ENCODE data around the gene C2.
A peak's percentile ranks its signal among the peaks of the same experiment; 100 is the strongest.

The C2 gene

DNA sequence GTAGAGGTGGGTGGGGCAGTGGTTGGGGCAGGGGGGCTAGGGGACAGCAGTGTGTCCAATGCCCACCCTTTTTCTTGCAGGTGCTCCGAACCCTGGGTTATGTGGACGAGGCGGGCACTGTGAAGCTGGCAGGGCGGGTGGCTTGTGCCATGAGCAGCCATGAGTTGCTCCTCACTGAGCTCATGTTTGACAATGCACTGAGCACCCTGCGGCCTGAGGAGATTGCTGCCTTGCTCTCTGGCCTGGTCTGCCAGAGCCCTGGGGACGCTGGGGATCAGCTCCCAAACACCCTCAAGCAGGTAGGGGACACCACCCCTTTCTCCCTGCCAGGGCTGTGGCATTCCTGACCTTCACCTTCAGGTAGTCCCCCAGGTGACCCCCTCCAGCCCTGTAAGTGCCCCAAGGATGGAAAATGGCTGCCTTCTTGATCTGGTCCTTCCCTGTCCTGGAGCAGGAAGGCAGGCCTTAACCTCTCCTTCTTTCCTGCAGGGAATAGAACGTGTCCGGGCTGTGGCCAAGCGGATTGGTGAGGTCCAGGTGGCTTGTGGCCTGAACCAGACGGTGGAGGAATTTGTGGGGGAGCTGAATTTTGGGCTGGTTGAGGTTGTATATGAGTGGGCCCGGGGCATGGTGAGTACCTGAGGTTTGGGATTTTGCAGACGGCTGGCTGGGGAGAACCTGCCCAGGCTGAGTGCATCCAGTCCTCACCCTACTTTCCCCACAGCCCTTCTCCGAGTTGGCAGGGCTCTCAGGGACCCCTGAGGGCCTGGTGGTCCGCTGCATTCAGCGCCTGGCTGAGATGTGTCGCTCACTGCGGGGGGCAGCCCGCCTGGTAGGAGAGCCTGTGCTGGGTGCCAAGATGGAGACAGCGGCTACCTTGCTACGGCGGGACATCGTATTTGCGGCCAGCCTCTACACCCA lies 41.5 kb downstream of the C2 start:
- no peak overlapping the region for H3K4me3 ChIP-seq (ENCODE audit: low read depth, low read length)
- TF ChIP-seq, protein P1, sequence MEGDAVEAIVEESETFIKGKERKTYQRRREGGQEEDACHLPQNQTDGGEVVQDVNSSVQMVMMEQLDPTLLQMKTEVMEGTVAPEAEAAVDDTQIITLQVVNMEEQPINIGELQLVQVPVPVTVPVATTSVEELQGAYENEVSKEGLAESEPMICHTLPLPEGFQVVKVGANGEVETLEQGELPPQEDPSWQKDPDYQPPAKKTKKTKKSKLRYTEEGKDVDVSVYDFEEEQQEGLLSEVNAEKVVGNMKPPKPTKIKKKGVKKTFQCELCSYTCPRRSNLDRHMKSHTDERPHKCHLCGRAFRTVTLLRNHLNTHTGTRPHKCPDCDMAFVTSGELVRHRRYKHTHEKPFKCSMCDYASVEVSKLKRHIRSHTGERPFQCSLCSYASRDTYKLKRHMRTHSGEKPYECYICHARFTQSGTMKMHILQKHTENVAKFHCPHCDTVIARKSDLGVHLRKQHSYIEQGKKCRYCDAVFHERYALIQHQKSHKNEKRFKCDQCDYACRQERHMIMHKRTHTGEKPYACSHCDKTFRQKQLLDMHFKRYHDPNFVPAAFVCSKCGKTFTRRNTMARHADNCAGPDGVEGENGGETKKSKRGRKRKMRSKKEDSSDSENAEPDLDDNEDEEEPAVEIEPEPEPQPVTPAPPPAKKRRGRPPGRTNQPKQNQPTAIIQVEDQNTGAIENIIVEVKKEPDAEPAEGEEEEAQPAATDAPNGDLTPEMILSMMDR (IDR thresholded peaks at IDR 0.05; ENCODE audit: low read depth, low read length, missing control alignments), result no peak
- no peak for DNase-seq (ENCODE audit: low read depth)

DNA sequence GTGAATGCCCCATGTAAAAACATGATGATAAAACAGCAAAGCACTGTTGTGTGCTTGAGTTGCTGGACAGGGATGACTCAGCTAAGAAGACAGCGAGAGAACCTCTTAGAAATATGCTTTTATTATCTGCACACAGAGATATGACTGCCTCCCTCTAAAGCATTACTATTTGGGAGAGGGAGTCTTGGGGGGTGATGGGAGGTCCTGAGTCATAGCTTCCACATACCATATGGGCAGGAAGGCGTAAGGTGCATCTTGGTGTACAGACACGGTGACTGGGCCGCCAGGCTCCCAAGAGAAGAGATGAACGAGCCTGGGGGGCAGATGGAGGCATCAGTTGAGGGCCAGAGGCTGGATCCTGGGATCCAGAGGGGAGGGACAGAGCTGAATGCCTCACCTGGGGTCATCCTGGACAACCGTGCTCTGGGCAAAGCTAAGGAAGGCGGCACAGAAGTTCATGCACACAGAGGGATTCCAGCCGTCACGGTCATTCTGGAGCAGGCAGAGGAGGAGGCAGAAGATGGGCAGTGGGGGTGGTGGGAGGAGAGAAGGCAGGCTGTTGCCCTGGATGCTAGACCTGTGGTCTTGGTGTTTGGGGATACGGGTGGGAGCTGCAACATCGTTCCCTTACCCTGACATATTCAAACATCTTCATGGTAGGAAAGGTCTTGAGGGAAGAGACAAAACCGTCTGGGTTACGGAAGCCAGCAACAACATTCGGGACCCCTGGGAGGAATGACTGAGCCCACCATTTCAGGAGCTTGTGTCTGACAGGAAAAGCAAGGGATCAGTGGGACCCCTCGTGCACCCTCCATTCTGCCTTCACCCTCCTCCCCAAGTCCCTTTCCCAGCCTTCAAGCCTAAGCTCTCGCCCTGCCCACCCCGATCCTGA lies 42.4 kb downstream of the C2 start:
- DNase-seq (ENCODE audit: low read depth), result no peak
- TF ChIP-seq, protein P1 (IDR thresholded peaks at IDR 0.05; ENCODE audit: low read depth, low read length, missing control alignments), result no peak
- H3K4me3 ChIP-seq (ENCODE audit: low read depth, low read length), result no peak overlapping the region

DNA sequence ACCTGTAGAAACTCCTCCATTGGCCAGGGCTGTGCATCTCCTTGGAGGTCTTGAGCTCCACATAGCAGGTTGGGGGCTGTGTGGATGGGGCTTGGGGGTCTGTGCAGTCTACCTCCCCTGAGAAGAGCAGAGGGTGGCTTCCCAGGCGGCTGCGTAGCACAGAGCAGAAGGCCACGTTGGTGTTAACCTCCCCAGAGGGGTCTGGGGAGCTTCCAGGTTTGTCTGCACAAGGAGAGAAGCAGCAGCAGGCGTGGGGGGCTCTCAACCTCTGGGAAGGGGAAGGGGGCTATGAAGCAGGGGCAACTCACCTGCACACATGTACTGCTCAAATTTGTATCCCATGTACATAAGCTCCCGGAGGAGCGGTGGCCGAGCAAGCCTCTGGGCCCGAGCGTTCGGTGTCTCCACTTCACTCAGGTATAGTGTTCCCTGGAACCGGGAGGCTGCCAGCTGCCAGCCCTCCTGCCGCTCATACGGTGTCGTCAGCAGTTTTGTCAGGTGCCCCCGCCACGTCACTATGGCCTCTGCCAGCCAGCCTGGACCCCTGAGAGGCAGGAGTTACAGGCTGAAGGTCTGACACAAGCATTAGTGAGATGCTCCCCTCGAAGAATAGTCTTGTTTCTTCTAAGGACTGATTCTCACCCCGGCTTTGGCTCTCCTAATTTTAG lies 43.2 kb downstream of the C2 start:
- TF ChIP-seq, protein P1 (IDR thresholded peaks at IDR 0.05; ENCODE audit: low read depth, low read length, missing control alignments), result no peak
- H3K4me3 ChIP-seq (ENCODE audit: low read depth, low read length), result peak overlapping the region; percentile 96
- no peak for DNase-seq (ENCODE audit: low read depth)

DNA sequence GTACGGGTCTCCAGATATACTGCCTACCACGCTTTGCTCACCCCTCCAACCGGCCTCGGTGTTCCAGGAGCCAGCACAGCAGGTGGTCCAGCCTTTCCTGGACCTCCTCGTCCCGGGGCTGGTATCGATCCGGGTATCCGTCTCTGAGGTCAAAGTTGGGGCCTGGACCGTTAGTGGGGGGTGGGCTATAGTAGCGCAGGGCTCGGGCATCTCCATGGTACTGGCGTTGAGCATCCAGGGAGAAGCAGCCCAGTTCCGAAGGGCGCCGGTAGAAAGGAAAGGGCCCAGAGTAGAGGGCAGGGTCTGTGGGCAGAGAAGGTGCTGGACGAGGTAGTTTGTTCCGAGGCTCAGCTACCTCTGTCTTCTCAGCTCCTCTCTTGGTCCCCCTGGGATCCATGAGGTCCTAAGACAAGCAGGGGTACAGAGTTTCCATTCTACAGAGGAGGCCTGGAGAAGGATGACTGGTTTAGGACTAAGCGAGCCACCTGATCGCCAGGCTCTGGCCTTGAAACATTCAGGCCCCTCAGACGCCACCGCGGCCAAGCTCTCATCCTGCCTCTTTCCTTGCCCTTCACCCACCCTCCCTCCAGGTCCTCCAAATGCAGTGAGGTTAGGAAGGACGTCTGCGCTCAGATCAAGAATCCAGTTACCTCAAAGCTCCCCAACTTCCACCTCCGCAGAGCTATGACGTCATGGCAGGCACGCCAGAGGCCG lies 43.9 kb downstream of the C2 start:
- TF ChIP-seq, protein P1 (IDR thresholded peaks at IDR 0.05; ENCODE audit: low read depth, low read length, missing control alignments), result no peak
- DNase-seq (ENCODE audit: low read depth), result no peak
- H3K4me3 ChIP-seq (ENCODE audit: low read depth, low read length), result peak overlapping the region; percentile 96

DNA sequence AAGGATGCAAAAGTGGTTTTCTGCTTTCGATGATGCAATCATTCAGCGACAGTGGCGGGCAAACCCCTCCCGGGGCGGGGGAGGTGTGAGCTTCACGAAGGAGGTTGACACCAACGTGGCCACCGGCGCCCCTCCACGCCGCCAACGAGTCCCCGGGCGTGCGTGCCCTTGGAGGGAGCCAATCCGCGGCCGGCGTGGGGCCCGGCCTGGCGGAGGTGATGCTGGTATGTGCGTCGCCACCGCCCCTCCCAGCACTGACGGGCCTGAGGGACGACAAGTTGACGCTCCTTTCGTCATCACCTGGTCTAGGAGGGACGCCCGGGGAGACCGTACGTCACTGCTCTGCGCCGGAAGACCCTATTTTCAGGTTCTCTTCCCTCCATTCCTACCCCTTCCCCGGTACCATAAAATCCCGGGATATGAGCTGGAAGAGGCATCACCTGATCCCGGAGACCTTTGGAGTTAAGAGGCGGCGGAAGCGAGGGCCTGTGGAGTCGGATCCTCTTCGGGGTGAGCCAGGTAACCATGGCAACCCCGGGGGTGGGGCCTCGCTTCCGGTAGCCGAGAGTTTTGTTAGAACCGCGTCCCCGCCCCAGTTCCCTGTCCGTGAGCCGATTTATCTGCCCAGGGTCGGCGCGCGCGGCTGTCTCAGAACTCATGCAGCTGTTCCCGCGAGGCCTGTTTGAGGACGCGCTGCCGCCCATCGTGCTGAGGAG lies 44.6 kb downstream of the C2 start, which contains the start of gene DXO:
TSS of gene DXO (minus strand) at position 146 of the 716 bp plus-strand sequence. CDS start 463 bp downstream, outside the sequence.
- peak; percentile 96 for DNase-seq (ENCODE audit: low read depth)

More for the DNA sequence above, 44.6 kb downstream of the C2 start, which contains the start of gene DXO:
- TF ChIP-seq, protein P1 (IDR thresholded peaks at IDR 0.05; ENCODE audit: low read depth, low read length, missing control alignments), result no peak
- H3K4me3 ChIP-seq (ENCODE audit: low read depth, low read length), result peak within 1 kb of the TSS; percentile 96

All from GM12864 (cell line).